Gastroesophageal sphincter (tissue), 4 donors: Measurements from ENCODE around the gene MAP2K6. TPM values are rescaled to one million over a fixed set of nuclear protein-coding genes. Genes with fewer than 3 reads are reported as not detected.

Experiments used
- ATAC-seq: fragments of 150-250 bp; one replicate; pipeline ENCODE4 v1.9.1; 2016; ENCODE audit warnings: mild to moderate bottlenecking, moderate library complexity
- H3K27ac ChIP-seq, 4 donors: fragments of 200-600 bp; sonication (generic) in 3 of 4; 1 replicate in 3 of 4; 2 replicates in 1 of 4; pipeline ENCODE4 v1.5.1; 2016 to 2019
- H3K27me3 ChIP-seq: fragments of 200-600 bp; sonication (generic); one replicate; pipeline ENCODE4 v1.5.1; 2019
- H3K36me3 ChIP-seq, 2 donors: fragments of 200-600 bp; sonication (generic); one replicate each; pipeline ENCODE4 v1.5.1; 2019; ENCODE audit warnings: control low read depth in 1 of 2
- H3K4me1 ChIP-seq, 3 donors: fragments of 200-600 bp; sonication (generic); 1 replicate in 2 of 3; 2 replicates in 1 of 3; pipeline ENCODE4 v1.5.1; 2016 to 2019; ENCODE audit warnings: control low read depth in 2 of 3
- H3K4me3 ChIP-seq, 2 donors: fragments of 200-600 bp; sonication (generic); one replicate each; pipeline ENCODE4 v1.5.1; 2019; ENCODE audit warnings: mild to moderate bottlenecking in 1 of 2, moderate library complexity in 1 of 2
- H3K9me3 ChIP-seq, 3 donors: fragments of 200-600 bp; sonication (generic); one replicate each; pipeline ENCODE4 v1.5.1; 2017 to 2019; ENCODE audit warnings: control low read depth in 2 of 3
- CTCF ChIP-seq, 4 experiments: fragments of 200-600 bp in 2 of 4; fragments of 450-650 bp in 2 of 4; sonication (generic) in 1 of 4; IDR thresholded peaks; one replicate each; pipeline ENCODE4 v1.5.1; 2017 to 2019; ENCODE audit warnings: antibody characterized with exemption in 4 of 4, mild to moderate bottlenecking in 2 of 4, moderate library complexity in 2 of 4
- EP300 ChIP-seq: sonication (generic); formaldehyde crosslinking; IDR thresholded peaks from one replicate; pipeline ENCODE4 v1.6.1; 2017; ENCODE audit warnings: antibody characterized with exemption, mild to moderate bottlenecking
- POLR2A ChIP-seq, 2 donors: fragments of 450-650 bp; IDR thresholded peaks; one replicate each; pipeline ENCODE4 v1.6.1; 2017; ENCODE audit warnings: antibody characterized with exemption in 2 of 2, mild to moderate bottlenecking in 2 of 2, moderate library complexity in 1 of 2
- POLR2AphosphoS5 ChIP-seq: sonication (generic); formaldehyde crosslinking; IDR thresholded peaks from one replicate; pipeline ENCODE4 v1.6.1; 2017; ENCODE audit warnings: antibody characterized with exemption
- WGBS, 2 donors: methylation state at CpG; one replicate each; pipeline ENCODE4 v1.1.5; 2018; ENCODE audit warnings: low coverage in 1 of 2; 5-methylcytosine and 5-hydroxymethylcytosine counted together
- total RNA-seq, 4 donors: library from RNA; depleted of rRNA; stranded (reverse); fragments of >200 nt; gene quantifications; one replicate each; pipeline ENCODE4 v1.1.0, GENCODE V29; 2016

Gene MAP2K6
- total RNA-seq, 4 donors from 2014 or later = 0.69 to 8.7 (median 2.4) TPM

- no peaks in the 10 kb centered on the region for H3K36me3 ChIP-seq
- H3K27ac ChIP-seq = no peak overlapping the region
- H3K27me3 ChIP-seq = no peaks in the 10 kb centered on the region
- H3K4me1 ChIP-seq = no peaks in the 10 kb centered on the region
- no peak for TF ChIP-seq POLR2AphosphoS5
- no peak for TF ChIP-seq EP300
- TF ChIP-seq POLR2A (IDR thresholded peaks at IDR 0.05) = no peak
- TF ChIP-seq CTCF (IDR thresholded peaks at IDR 0.05) = no peak
- no peak overlapping the region for H3K4me3 ChIP-seq
- WGBS, 2 donors = 91% methylated on average over 2 of the region's 9 CpGs; no CpG with 5 or more reads in 1 of the 2 donors
- no peak for ATAC-seq
- H3K9me3 ChIP-seq = no peaks in the 10 kb centered on the region
Measured at GRCh38 chr17:69596141-69596540, 181.6 kb downstream of the MAP2K6 start.

DNA sequence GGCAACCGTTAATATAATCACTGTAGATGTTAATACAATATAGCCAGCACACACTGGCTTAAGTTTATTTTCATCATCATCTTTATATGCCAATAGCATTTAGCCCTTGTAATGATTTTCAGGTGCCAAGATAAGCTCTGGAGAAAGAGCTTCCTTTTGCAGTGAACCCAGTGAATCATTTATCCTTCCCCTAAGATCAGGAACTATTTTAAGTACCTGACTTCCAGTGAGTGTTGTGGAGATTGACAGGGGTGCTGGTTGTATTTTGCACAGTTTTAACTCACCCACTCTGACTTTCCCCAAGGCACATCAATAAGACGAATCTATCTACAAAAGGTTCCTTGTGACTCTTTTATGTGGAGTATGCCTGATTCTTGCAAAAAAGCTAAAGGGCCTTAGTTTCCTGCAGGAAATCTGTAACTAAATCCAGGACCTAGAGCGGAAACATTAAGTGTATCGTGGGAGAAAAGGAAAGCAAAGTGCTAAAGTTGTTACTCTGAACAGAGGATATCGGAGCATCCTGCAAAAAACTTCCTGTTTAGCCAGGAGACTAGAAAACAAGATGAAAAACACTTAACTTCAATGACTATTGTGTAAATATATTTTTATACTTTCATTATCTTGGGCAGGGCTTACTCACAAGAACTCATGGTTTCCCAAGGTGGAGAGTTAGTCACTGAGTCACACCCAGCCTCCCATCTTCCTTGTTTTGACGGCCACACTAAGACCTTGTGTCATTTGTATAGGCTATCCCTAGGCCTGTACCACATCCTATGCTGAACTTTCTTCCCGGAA lies 183.6 kb downstream of the MAP2K6 start:
- WGBS, 2 donors = 78 to 80% methylated on average over 6 to 7 of the region's 7 CpGs
- Histone ChIP-seq H3K9me3 (no peaks in the 10 kb centered on the region), H3K27me3 (no peaks in the 10 kb centered on the region), H3K4me1 (no peaks in the 10 kb centered on the region), H3K4me3 (no peak overlapping the region), H3K27ac (no peak overlapping the region), H3K36me3 (no peaks in the 10 kb centered on the region)
- no peak for ATAC-seq
- no peak for TF ChIP-seq POLR2A (IDR thresholded peaks at IDR 0.05)
- TF ChIP-seq EP300 = no peak
- TF ChIP-seq POLR2AphosphoS5 = no peak
- TF ChIP-seq CTCF (IDR thresholded peaks at IDR 0.05) = no peak

DNA sequence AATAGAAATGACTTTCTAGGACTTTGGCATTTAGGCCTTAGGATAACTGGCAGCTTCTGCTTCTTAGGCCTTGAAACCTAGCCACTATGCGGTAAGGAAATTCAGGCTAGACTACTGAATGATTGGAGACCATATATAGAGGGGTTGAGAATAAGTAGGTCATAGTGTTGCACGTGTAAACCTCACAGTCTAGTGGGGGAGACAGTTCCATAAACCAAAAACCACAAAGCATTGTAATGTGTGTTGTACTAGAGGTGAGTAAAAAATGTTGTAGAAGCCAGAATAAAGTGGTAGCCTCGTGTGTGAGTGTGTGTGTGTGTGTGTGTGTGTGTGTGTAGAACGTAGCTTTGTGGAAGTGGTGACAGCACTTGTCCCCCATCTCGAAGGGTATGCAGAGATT lies 188.5 kb downstream of the MAP2K6 start:
- no peaks in the 10 kb centered on the region for H3K36me3 ChIP-seq
- peaks cover 5 to 15% (median 6%) of the 10 kb centered on the region in 3 donors for H3K4me1 ChIP-seq
- H3K9me3 ChIP-seq = no peaks in the 10 kb centered on the region
- no peak overlapping the region for H3K27ac ChIP-seq
- no peak for ATAC-seq
- H3K4me3 ChIP-seq = no peak overlapping the region
- 62 to 80% methylated on average over 4 to 5 of the region's 5 CpGs for WGBS, 2 donors
- TF ChIP-seq POLR2A (IDR thresholded peaks at IDR 0.05) (no peak), EP300 (no peak), POLR2AphosphoS5 (no peak)
- no peaks in the 10 kb centered on the region for H3K27me3 ChIP-seq

Other genes starting within 250 kb of the MAP2K6 start
- gene ABCA10, start 185.9 kb upstream of the MAP2K6 start, total RNA-seq = 10 to 100 TPM in 1 of 4 donors, 1 to 10 TPM in 3; 2.7 to 15.1 (median 5.5) TPM
- 10 to 100 TPM in 3 of 4 donors, 1 to 10 TPM in 1; 9.4 to 42.0 (median 22.0) TPM for gene ABCA5, start 87.6 kb upstream of the MAP2K6 start, total RNA-seq